GM12873 (cell line): Measurements from ENCODE around the gene MAPKAPK2.

Experiments used
- CTCF ChIP-seq: IDR thresholded peaks from 2 replicates; pipeline ENCODE4 v1.5.1; 2012; ENCODE audit warnings: low read depth, mild to moderate bottlenecking, moderate library complexity, low read length, control low read depth; ENCODE audit not compliant: insufficient read depth; ENCODE audit errors: missing control alignments

Gene MAPKAPK2

GRCh38 chr1:206741142-206741701, 56.5 kb downstream of the MAPKAPK2 start:
- TF ChIP-seq CTCF: no peak

DNA sequence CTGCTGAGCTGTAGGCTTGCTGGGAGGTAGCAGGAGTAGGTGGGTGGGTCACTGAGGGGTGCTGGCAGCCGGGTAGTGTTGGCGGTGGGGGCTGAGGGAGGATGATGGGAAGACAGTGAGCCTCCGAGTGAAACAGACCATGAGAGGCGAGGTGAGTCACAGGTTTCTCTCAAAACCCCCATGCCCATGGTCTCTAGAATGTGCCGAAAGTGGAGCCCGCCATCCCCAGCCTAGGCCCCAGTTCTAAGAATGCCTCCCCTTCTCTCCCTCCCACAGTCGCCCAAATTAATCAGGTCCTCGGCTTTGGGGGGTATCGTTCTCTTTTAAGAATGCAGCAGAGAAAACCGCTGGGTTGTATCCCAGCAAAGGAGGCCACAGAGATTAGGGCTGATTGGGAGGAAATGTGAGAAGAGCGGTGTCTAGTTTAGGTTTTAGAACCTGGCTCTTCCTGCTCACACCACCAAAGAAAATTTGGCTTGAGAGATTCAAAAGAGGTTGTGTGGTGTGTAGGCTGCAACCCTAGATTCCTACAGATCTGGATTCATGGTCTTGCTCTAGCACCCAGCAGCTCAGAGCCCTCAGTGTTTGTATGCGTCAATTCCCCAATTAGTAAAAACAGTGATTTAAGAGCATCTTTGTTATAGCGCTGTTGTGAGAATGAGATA, 58.1 kb downstream of the MAPKAPK2 start:
- TF ChIP-seq CTCF: no peak

DNA sequence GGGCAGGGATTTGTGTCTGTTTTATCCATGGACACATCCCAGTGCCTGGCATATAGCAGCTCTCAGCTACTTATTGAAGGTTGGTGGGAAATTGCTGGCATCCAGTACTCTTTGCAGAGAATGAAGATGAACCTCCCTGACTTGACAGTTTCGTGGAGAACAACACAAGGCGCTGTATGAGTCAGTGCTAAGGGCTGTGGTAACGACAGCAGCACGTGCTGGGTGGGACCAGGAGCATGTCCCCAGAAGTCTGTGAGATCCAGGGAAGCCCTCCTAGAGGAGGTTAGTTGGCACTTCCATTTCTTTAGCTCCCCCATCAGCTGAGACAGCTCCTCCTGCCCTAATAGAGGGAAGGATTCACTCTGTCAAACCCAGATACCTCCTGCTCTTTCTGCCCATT, 60.0 kb downstream of the MAPKAPK2 start:
- TF ChIP-seq CTCF: no peak

- TF ChIP-seq CTCF: no peak
Observed at GRCh38 chr1:206745301-206745700, 60.6 kb downstream of the MAPKAPK2 start.

- no peak for TF ChIP-seq CTCF
Observed at GRCh38 chr1:206748348-206749030, 63.8 kb downstream of the MAPKAPK2 start.

- TF ChIP-seq CTCF: no peak
Observed at GRCh38 chr1:206751891-206752290, 67.2 kb downstream of the MAPKAPK2 start.

- TF ChIP-seq CTCF: no peak
Observed at GRCh38 chr1:206752481-206752880, 67.8 kb downstream of the MAPKAPK2 start.
